H1 (cell line): Measurements from ENCODE around the gene RPL14. TPM values are rescaled to one million over a fixed set of nuclear protein-coding genes. Genes with fewer than 3 reads are reported as not detected.

Experiments
- CTCF ChIA-PET: fragments of 300-600 bp; sonication (Branson Sonifier 250); formaldehyde crosslinking; loops from one replicate; lab custom pipeline; 2021; ENCODE audit not compliant: partially characterized antibody; lab: Charles Lee
- POLR2A ChIA-PET: fragments of 300-600 bp; sonication (Branson Sonifier 250); formaldehyde crosslinking; loops from one replicate; lab custom pipeline; 2021; ENCODE audit warnings: inconsistent platforms; ENCODE audit not compliant: partially characterized antibody; lab: Charles Lee
- DNase-seq, 2 experiments: peaks; one replicate each; pipeline versions ENCODE4 v3.0.0 to v3.0.0-alpha.2; 2010 to 2022; ENCODE audit warnings: low spot score in 2 of 2, low read depth in 1 of 2, mixed read lengths in 1 of 2
- FAIRE-seq: peaks from 2 replicates; lab custom pipeline; 2011; peaks lifted over from hg19 to GRCh38; lab: Jason Lieb, UNC
- H2AFZ ChIP-seq: 2 replicates; pipeline ENCODE4 v1.8.1; 2012; ENCODE audit warnings: low read length, inconsistent platforms
- H2AK5ac ChIP-seq: 2 replicates; pipeline ENCODE4 v1.6.1; 2013; ENCODE audit warnings: low read depth, low read length
- H2BK120ac ChIP-seq: replicated peaks from 2 replicates; pipeline ENCODE3; 2013; ENCODE audit warnings: low read depth, low read length, inconsistent platforms
- H2BK12ac ChIP-seq: 2 replicates; pipeline ENCODE4 v1.6.1; 2013; ENCODE audit warnings: low read depth, low read length
- H2BK15ac ChIP-seq: 2 replicates; pipeline ENCODE4 v1.6.1; 2013; ENCODE audit warnings: low read length
- H2BK20ac ChIP-seq: 2 replicates; pipeline ENCODE4 v1.6.1; 2013; ENCODE audit warnings: low read length
- H2BK5ac ChIP-seq: 2 replicates; pipeline ENCODE4 v1.6.1; 2013; ENCODE audit warnings: low read depth, low read length
- H3K14ac ChIP-seq: 2 replicates; pipeline ENCODE4 v1.6.1; 2013; ENCODE audit warnings: inconsistent platforms; ENCODE audit not compliant: insufficient read length
- H3K18ac ChIP-seq: 2 replicates; pipeline ENCODE4 v1.6.1; 2013; ENCODE audit warnings: low read length; ENCODE audit errors: extremely low read depth
- H3K23ac ChIP-seq: 2 replicates; pipeline ENCODE4 v1.6.1; 2013; ENCODE audit warnings: inconsistent platforms; ENCODE audit not compliant: insufficient read length
- H3K23me2 ChIP-seq: 2 replicates; pipeline ENCODE4 v1.6.1; 2013; ENCODE audit warnings: low read depth, low read length
- H3K27ac ChIP-seq: 2 replicates; pipeline ENCODE4 v1.6.1; 2011; ENCODE audit warnings: low read depth, low read length, inconsistent platforms
- H3K27me3 ChIP-seq, 4 experiments: replicated peaks in 1 of 4; 1 replicate in 1 of 4; 2 replicates in 3 of 4; pipeline versions ENCODE4 v1.6.1 to v1.8.1; 2011 to 2013; ENCODE audit warnings: low read length in 3 of 4, mild to moderate bottlenecking in 3 of 4, inconsistent platforms in 2 of 4, mixed read lengths in 2 of 4, moderate library complexity in 1 of 4; ENCODE audit not compliant: control insufficient read depth in 3 of 4, insufficient read depth in 3 of 4; ENCODE audit errors: extremely low read depth in 1 of 4
- H3K36me3 ChIP-seq, 4 experiments: 2 replicates each; pipeline versions ENCODE4 v1.6.1 to v1.8.1; 2011 to 2013; ENCODE audit warnings: mild to moderate bottlenecking in 4 of 4, low read length in 3 of 4, moderate library complexity in 2 of 4, control low read depth in 1 of 4, inconsistent platforms in 1 of 4; ENCODE audit not compliant: insufficient read depth in 4 of 4, control insufficient read depth in 2 of 4
- H3K4ac ChIP-seq: replicated peaks from 2 replicates; pipeline ENCODE3; 2013; ENCODE audit warnings: low read length, low read depth, mixed read lengths, inconsistent platforms; ENCODE audit not compliant: insufficient read length
- H3K4me1 ChIP-seq, 4 experiments: replicated peaks in 1 of 4; 1 replicate in 1 of 4; 2 replicates in 3 of 4; pipeline versions ENCODE4 v1.6.1 to v1.8.1; 2011 to 2013; ENCODE audit warnings: low read length in 3 of 4, inconsistent platforms in 2 of 4, mixed read lengths in 1 of 4; ENCODE audit not compliant: insufficient read depth in 4 of 4, control insufficient read depth in 3 of 4
- H3K4me2 ChIP-seq, 2 experiments: 2 replicates each; pipeline versions ENCODE4 v1.6.1 to v1.8.1; 2011 to 2013; ENCODE audit warnings: low read depth in 2 of 2, low read length in 2 of 2, control low read depth in 1 of 2, inconsistent platforms in 1 of 2, mild to moderate bottlenecking in 1 of 2; ENCODE audit not compliant: insufficient read depth in 1 of 2
- H3K4me3 ChIP-seq, 4 experiments: fragments of 200-600, 300-600 bp in 1 of 4; sonication (generic), shearing (Covaris generic), sonication (Bioruptor Twin) in 1 of 4; 2 replicates each; pipeline versions ENCODE4 v1.5.1 to v1.8.1; 2011 to 2016; ENCODE audit warnings: low read length in 4 of 4, low read depth in 3 of 4, control low read depth in 2 of 4, inconsistent platforms in 2 of 4, mild to moderate bottlenecking in 2 of 4, mixed read lengths in 1 of 4, moderate library complexity in 1 of 4; ENCODE audit not compliant: insufficient read depth in 2 of 4; ENCODE audit errors: extremely low read depth in 1 of 4
- H3K56ac ChIP-seq: replicated peaks from 2 replicates; pipeline ENCODE3; 2013; ENCODE audit warnings: low read depth, mild to moderate bottlenecking, mixed read lengths, low read length, inconsistent platforms; ENCODE audit not compliant: insufficient read length
- H3K79me1 ChIP-seq: 2 replicates; pipeline ENCODE4 v1.6.1; 2013; ENCODE audit warnings: low read depth, low read length, control low read depth
- H3K79me2 ChIP-seq, 2 experiments: 2 replicates each; pipeline versions ENCODE4 v1.6.1 to v1.8.1; 2012 to 2013; ENCODE audit warnings: low read length in 2 of 2, mild to moderate bottlenecking in 2 of 2, inconsistent platforms in 1 of 2; ENCODE audit not compliant: insufficient read depth in 2 of 2, control insufficient read depth in 1 of 2
- H3K9ac ChIP-seq, 4 experiments: replicated peaks in 1 of 4; 1 replicate in 1 of 4; 2 replicates in 3 of 4; pipeline versions ENCODE4 v1.6.1 to v1.8.1; 2011 to 2013; ENCODE audit warnings: low read depth in 3 of 4, low read length in 3 of 4, control low read depth in 2 of 4, mild to moderate bottlenecking in 2 of 4, moderate library complexity in 2 of 4, inconsistent platforms in 1 of 4; ENCODE audit errors: extremely low read depth in 1 of 4
- H3K9me3 ChIP-seq, 2 experiments: 2 replicates each; pipeline versions ENCODE4 v1.6.1 to v1.8.1; 2012 to 2013; ENCODE audit warnings: mild to moderate bottlenecking in 2 of 2, moderate library complexity in 2 of 2, control low read depth in 1 of 2, inconsistent platforms in 1 of 2, low read depth in 1 of 2, low read length in 1 of 2, mixed read lengths in 1 of 2; ENCODE audit not compliant: insufficient read depth in 2 of 2
- H4K20me1 ChIP-seq, 2 experiments: replicated peaks in 1 of 2; 2 replicates each; pipeline versions ENCODE3 to v1.8.1; 2011 to 2013; ENCODE audit warnings: inconsistent platforms in 2 of 2, low read length in 2 of 2, mild to moderate bottlenecking in 1 of 2; ENCODE audit not compliant: insufficient read depth in 2 of 2, control insufficient read depth in 1 of 2
- H4K5ac ChIP-seq: 2 replicates; pipeline ENCODE4 v1.6.1; 2013; ENCODE audit warnings: low read length, low read depth, mixed read lengths, inconsistent platforms; ENCODE audit not compliant: insufficient read length
- H4K8ac ChIP-seq: 2 replicates; pipeline ENCODE4 v1.8.0; 2013; ENCODE audit warnings: mild to moderate bottlenecking, moderate library complexity, low read length, inconsistent platforms; ENCODE audit not compliant: insufficient read depth; ENCODE audit errors: extremely low read depth
- H4K91ac ChIP-seq: replicated peaks from 2 replicates; pipeline ENCODE3; 2013; ENCODE audit warnings: low read length, mixed read lengths, inconsistent platforms; ENCODE audit not compliant: insufficient read length
- JUN ChIP-seq: IDR thresholded peaks from 2 replicates; pipeline ENCODE4 v1.6.1; 2011; ENCODE audit warnings: low read depth, mild to moderate bottlenecking, improper control_type of control experiment, low read length
- POLR2AphosphoS5 ChIP-seq: IDR thresholded peaks from 2 replicates; pipeline ENCODE4 v1.6.1; 2011; ENCODE audit warnings: low read depth, low read length
- RAD21 ChIP-seq, 2 experiments: IDR thresholded peaks in 1 of 2; conservative IDR thresholded peaks in 1 of 2; 2 replicates each; pipeline ENCODE4 v1.6.1; 2011; ENCODE audit warnings: low read depth in 2 of 2, low read length in 2 of 2, improper control_type of control experiment in 1 of 2, inconsistent platforms in 1 of 2, mild to moderate bottlenecking in 1 of 2, moderate library complexity in 1 of 2
- SAP30 ChIP-seq: fragments of 300-600 bp; sonication (generic); IDR thresholded peaks from 2 replicates; pipeline ENCODE4 v1.7.1; 2012; ENCODE audit warnings: low read length, moderate library complexity, mild to moderate bottlenecking, inconsistent platforms; ENCODE audit not compliant: insufficient read depth, insufficient replicate concordance
- WGBS, 2 experiments: shearing (Covaris generic) in 1 of 2; methylation state at CpG; one replicate each; pipeline versions ENCODE4 v1.1.6 to v1.1.7; 2013 to 2015; ENCODE audit warnings: low lambda C conversion rate in 2 of 2, mixed read lengths in 2 of 2, inconsistent platforms in 1 of 2, low coverage in 1 of 2, missing lambda C conversion rate in 1 of 2; ENCODE audit not compliant: insufficient replicate concordance in 2 of 2, insufficient coverage in 1 of 2, insufficient read length in 1 of 2; ENCODE audit errors: extremely low coverage in 1 of 2, missing lambda C conversion rate in 1 of 2; 5-methylcytosine and 5-hydroxymethylcytosine counted together
- polyA plus RNA-seq, 7 experiments: library from polyadenylated mRNA; depleted of rRNA in 3 of 7; stranded (reverse) in 5 of 7; unstranded in 2 of 7; fragments of >200 nt in 5 of 7; fragments of 200-250 nt in 2 of 7; gene quantifications; 1 replicate in 5 of 7; 2 replicates in 1 of 7; 4 replicates in 1 of 7; pipeline versions ENCODE4 v1.2.1 to v1.2.3, GENCODE V29; 2011 to 2013; ENCODE audit warnings: missing spikeins in 2 of 7, mixed read lengths in 2 of 7
- total RNA-seq: library from RNA; stranded (reverse); fragmentation: NEBNext Ultra II Directional; extraction: Animal tissue kit (Norgen Biotek cat#: 25700); gene quantifications from 2 replicates; pipeline ENCODE4 v1.2.1, GENCODE V29; 2021

The RPL14 gene
- total and polyA plus RNA-seq, 2 of the 8 experiments (the other 6 are each of a cell fraction or from before 2014, with no cell fraction given), result 1,192 to 2,341 TPM

DNA sequence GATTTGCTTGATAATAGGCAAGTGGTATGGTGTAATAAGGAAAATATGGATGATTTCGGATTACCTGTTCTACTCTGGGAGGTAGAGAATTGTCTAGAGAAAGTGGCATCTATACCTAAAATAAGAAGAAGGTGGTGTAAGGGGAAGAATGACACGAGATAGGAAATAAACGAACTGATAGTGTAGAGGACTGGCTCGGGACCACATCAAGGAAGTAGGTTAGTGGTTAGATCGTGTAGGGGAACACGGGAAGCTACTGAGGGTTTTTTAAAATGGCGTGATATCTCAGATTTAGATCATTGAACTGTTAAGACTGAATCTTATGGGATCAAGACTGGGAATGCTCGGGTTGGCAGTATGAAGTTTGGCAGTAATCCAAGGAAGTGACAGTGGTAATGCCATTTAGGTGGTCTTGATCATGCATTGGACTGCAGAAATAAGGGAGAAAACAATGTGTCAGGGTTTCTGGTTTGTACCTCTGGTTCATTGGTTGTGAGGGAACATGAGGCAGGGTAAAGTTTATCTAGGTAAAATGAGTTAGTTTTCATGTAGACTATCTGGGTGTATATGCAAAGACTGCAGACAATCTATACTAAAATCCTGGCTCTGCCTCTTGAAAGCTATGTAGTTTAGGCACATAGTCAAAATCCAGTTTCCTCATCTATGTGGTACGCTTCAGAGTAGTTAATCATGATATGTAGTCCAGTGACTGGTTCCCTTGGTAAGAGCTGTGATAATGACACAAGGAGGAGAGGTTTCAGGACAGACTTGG, 7.4 kb downstream of the RPL14 start:
- Histone ChIP-seq H3K79me2 (peaks cover 0 to 8% of the 10 kb centered on the region in 2 experiments; a peak in 1 of 4 replicates), H2BK20ac (no peak overlapping the region), H3K23ac (no peak overlapping the region), H4K20me1 (peaks cover 14% of the 10 kb centered on the region in 2 experiments), H2BK120ac (no peak overlapping the region), H3K9ac (no peak overlapping the region), H3K23me2 (no peaks in the 10 kb centered on the region), H3K4me3 (no peak overlapping the region), H3K79me1 (peaks cover 2% of the 10 kb centered on the region; the same call in 1 of the 2 replicates), H3K4me1 (no peaks in the 10 kb centered on the region), H2AFZ (no peak overlapping the region), H3K4ac (no peak overlapping the region), H2BK5ac (no peak overlapping the region), H3K9me3 (no peaks in the 10 kb centered on the region), H2AK5ac (no peak overlapping the region), H3K27me3 (no peaks in the 10 kb centered on the region), H2BK15ac (no peak overlapping the region), H3K18ac (no peak overlapping the region), H3K14ac (no peak overlapping the region), H3K27ac (no peak overlapping the region), H4K91ac (no peak overlapping the region), H3K36me3 (peaks cover 19 to 66% (median 42%) of the 10 kb centered on the region in 4 experiments), H2BK12ac (no peak overlapping the region), H4K8ac (no peak overlapping the region), H4K5ac (no peak overlapping the region), H3K4me2 (no peak overlapping the region), H3K56ac (no peak overlapping the region)
- ChIA-PET CTCF (interaction anchor here (0.7 to 1.8 kb wide), 3 partner anchors 10 to 137 kb away, joined by 3 to 8 read pairs (median 3); no protein-coding TSS in a partner anchor), POLR2A (interaction anchor here (1.3 to 10.2 kb wide), 12 partner anchors 5 to 150 kb away, joined by 3 to 64 read pairs (median 9); partner anchors contain the start of genes RPL14, ZNF619 and ZNF620)
- FAIRE-seq (no peak), DNase-seq (no peak)
- 77% methylated on average over 9 of the region's 9 CpGs; no CpG with 5 or more reads in 1 of the 2 experiments for WGBS, 2 experiments
- TF ChIP-seq JUN (no peak), POLR2AphosphoS5 (peak; percentile 55; the same call in 1 of the 2 replicates), RAD21 (IDR thresholded peaks at IDR 0.05 in 1 of 2, conservative IDR thresholded peaks at IDR 0.05 in 1 of 2; ENCODE audit: low read depth in 2 of 2, low read length in 2 of 2) (no peak), SAP30 (no peak)
